PFSK-1 (cell line): ENCODE results near the gene TEX19.

ENCODE experiments used
- FOXP2 ChIP-seq: optimal IDR thresholded peaks from 2 replicates; pipeline ENCODE3; 2011; ENCODE audit warnings: borderline replicate concordance, control low read depth, inconsistent platforms; ENCODE audit not compliant: insufficient read depth; ENCODE audit errors: extremely low read length, extremely low read depth
- POLR2AphosphoS5 ChIP-seq: IDR thresholded peaks from 2 replicates; pipeline ENCODE4 v1.6.1; 2012; ENCODE audit warnings: low read depth, mild to moderate bottlenecking, control low read depth, low read length, moderate library complexity
- REST ChIP-seq, 2 experiments: IDR thresholded peaks; 2 replicates each; pipeline versions ENCODE4 v1.6.1 to v1.8.0; 2011 to 2012; ENCODE audit warnings: low read depth in 2 of 2, low read length in 2 of 2, control low read depth in 1 of 2, inconsistent platforms in 1 of 2, mild to moderate bottlenecking in 1 of 2, moderate library complexity in 1 of 2; ENCODE audit not compliant: insufficient read depth in 1 of 2
- SIN3A ChIP-seq: IDR thresholded peaks from 2 replicates; pipeline ENCODE4 v1.6.1; 2012; ENCODE audit warnings: mild to moderate bottlenecking, low read length, moderate library complexity, borderline replicate concordance; ENCODE audit not compliant: insufficient read depth
- TAF1 ChIP-seq: IDR thresholded peaks from 2 replicates; pipeline ENCODE4 v1.6.1; 2012; ENCODE audit warnings: low read length, control low read depth, borderline replicate concordance; ENCODE audit not compliant: insufficient read depth

The TEX19 gene

GRCh38 chr17:82392209-82392920, 33.3 kb downstream of the TEX19 start:
- TF ChIP-seq FOXP2, result no peak
- no peak for TF ChIP-seq POLR2AphosphoS5
- no peak for TF ChIP-seq REST (IDR thresholded peaks at IDR 0.05; ENCODE audit: insufficient read depth in 1 of 2, low read depth in 2 of 2, low read length in 2 of 2)
- no peak for TF ChIP-seq TAF1
- no peak for TF ChIP-seq SIN3A

GRCh38 chr17:82392941-82393340, 33.9 kb downstream of the TEX19 start:
- no peak for TF ChIP-seq POLR2AphosphoS5
- no peak for TF ChIP-seq REST (IDR thresholded peaks at IDR 0.05; ENCODE audit: insufficient read depth in 1 of 2, low read depth in 2 of 2, low read length in 2 of 2)
- TF ChIP-seq SIN3A, result no peak
- TF ChIP-seq FOXP2, result no peak
- no peak for TF ChIP-seq TAF1

- TF ChIP-seq TAF1, result no peak
- TF ChIP-seq POLR2AphosphoS5, result no peak
- no peak for TF ChIP-seq FOXP2
- no peak for TF ChIP-seq REST (IDR thresholded peaks at IDR 0.05; ENCODE audit: insufficient read depth in 1 of 2, low read depth in 2 of 2, low read length in 2 of 2)
- TF ChIP-seq SIN3A, result no peak
These were observed 35.2 kb downstream of the TEX19 start for GRCh38 chr17:82394278-82394677.

GRCh38 chr17:82396601-82397435, 37.8 kb downstream of the TEX19 start:
- TF ChIP-seq FOXP2 (no peak), SIN3A (no peak), REST (IDR thresholded peaks at IDR 0.05; ENCODE audit: insufficient read depth in 1 of 2, low read depth in 2 of 2, low read length in 2 of 2) (peak; percentile 90 to 92)
